Ishikawa (cell line): ENCODE measurements around the gene DTWD1.

Experiments used
- CEBPB ChIP-seq: IDR thresholded peaks from 2 replicates; pipeline ENCODE4 v1.6.1; 2012
- CREB1 ChIP-seq: IDR thresholded peaks from 2 replicates; pipeline ENCODE4 v1.6.1; 2012; ENCODE audit warnings: low read depth
- EP300 ChIP-seq: IDR thresholded peaks from 2 replicates; pipeline ENCODE4 v1.6.1; 2012; ENCODE audit warnings: borderline replicate concordance
- FOXM1 ChIP-seq: IDR thresholded peaks from 2 replicates; pipeline ENCODE4 v1.6.1; 2012; ENCODE audit warnings: low read depth, borderline replicate concordance
- RAD21 ChIP-seq: IDR thresholded peaks from 2 replicates; pipeline ENCODE4 v1.6.1; 2012; ENCODE audit warnings: low read depth
- REST ChIP-seq: IDR thresholded peaks from 2 replicates; pipeline ENCODE4 v1.6.1; 2012; ENCODE audit warnings: low read depth, mild to moderate bottlenecking
- TAF1 ChIP-seq: IDR thresholded peaks from 2 replicates; pipeline ENCODE4 v1.6.1; 2012; ENCODE audit warnings: low read depth, mild to moderate bottlenecking
- TCF12 ChIP-seq: IDR thresholded peaks from 2 replicates; pipeline ENCODE4 v1.6.1; 2012; ENCODE audit warnings: low read depth
- TEAD4 ChIP-seq: IDR thresholded peaks from 2 replicates; pipeline ENCODE4 v1.6.1; 2012
- USF1 ChIP-seq: IDR thresholded peaks from 2 replicates; pipeline ENCODE4 v1.6.1; 2012
- YY1 ChIP-seq: IDR thresholded peaks from 2 replicates; pipeline ENCODE4 v1.6.1; 2012; ENCODE audit warnings: low read depth
- ZBTB7A ChIP-seq: IDR thresholded peaks from 2 replicates; pipeline ENCODE4 v1.6.1; 2012; ENCODE audit warnings: low read depth
- TF ChIP-seq, protein P1 (sequence below): IDR thresholded peaks from 2 replicates; pipeline ENCODE4 v1.6.1; 2012

DNA sequence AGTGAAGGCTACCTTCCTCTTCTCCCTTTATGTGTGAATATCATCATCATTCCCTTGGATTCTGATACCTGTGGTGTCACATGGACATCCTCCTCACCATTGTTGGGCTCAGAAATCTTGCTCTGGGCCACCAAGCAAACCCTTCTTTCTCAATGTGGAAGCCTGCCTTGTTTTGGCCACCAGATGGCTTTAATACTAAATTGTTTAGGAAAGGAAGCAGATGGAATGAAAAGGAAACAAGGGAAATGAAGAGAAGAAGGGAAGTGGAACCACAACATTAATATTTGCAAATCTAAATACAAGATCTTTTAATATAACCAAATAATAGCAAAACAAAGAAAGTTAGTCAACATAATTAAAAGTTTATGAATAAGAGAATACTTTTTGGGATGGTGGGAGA is 14.3 kb upstream of the DTWD1 start:
- TF ChIP-seq REST (no peak), FOXM1 (no peak), USF1 (no peak), CEBPB (no peak), CREB1 (no peak), EP300 (no peak), TEAD4 (no peak), RAD21 (no peak), YY1 (no peak), TAF1 (no peak), TCF12 (no peak), ZBTB7A (no peak)
- TF ChIP-seq, protein P1, sequence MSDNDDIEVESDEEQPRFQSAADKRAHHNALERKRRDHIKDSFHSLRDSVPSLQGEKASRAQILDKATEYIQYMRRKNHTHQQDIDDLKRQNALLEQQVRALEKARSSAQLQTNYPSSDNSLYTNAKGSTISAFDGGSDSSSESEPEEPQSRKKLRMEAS, result no peak
